Natural killer cell (primary cell): Measurements from ENCODE around the gene SMAGP. TPM values are rescaled to one million over a fixed set of nuclear protein-coding genes. Genes with fewer than 3 reads are reported as not detected.
"Not testable (repeated sequence)": the region's sequence is repeated elsewhere in the genome, so short reads cannot be mapped to it uniquely, and the experiment has no call there.

Experiments
- ATAC-seq, 3 donors: fragments of 150-1000 bp in 2 of 3; fragments of 200-7000 bp in 1 of 3; cut with Tn5 transposase; 1 replicate in 1 of 3; 2 replicates in 2 of 3; pipeline ENCODE4 v1.10.0; 2021; ENCODE audit warnings: mild to moderate bottlenecking in 2 of 3, moderate library complexity in 2 of 3
- DNase-seq, 2 donors: peaks; one replicate each; pipeline versions ENCODE4 v3.0.0 to v3.0.0-alpha.2; 2013 to 2021; ENCODE audit warnings: mixed read lengths in 1 of 2
- H3K27ac ChIP-seq: one replicate; pipeline ENCODE4 v1.5.1; 2013; ENCODE audit warnings: mild to moderate bottlenecking, low read length
- H3K27me3 ChIP-seq: one replicate; pipeline ENCODE4 v1.6.1; 2013; ENCODE audit warnings: low read length; ENCODE audit not compliant: control insufficient read depth, insufficient read depth
- H3K36me3 ChIP-seq: one replicate; pipeline ENCODE4 v1.6.1; 2013; ENCODE audit warnings: low read length; ENCODE audit not compliant: control insufficient read depth, insufficient read depth
- H3K4me1 ChIP-seq: one replicate; pipeline ENCODE4 v1.6.1; 2013; ENCODE audit warnings: low read length; ENCODE audit not compliant: control insufficient read depth, insufficient read depth
- H3K4me3 ChIP-seq: one replicate; pipeline ENCODE4 v1.5.1; 2013; ENCODE audit warnings: low read length
- H3K9me3 ChIP-seq: one replicate; pipeline ENCODE4 v1.6.1; 2013; ENCODE audit warnings: low read length; ENCODE audit not compliant: control insufficient read depth, insufficient read depth
- H3K27ac Mint-ChIP-seq, 2 donors: one replicate each; pipeline ENCODE4 v1.8.0; 2022; ENCODE audit warnings: mild to moderate bottlenecking in 2 of 2, mixed read lengths in 2 of 2, moderate library complexity in 1 of 2
- H3K27me3 Mint-ChIP-seq, 2 donors: one replicate each; pipeline ENCODE4 v1.8.0; 2022; ENCODE audit warnings: low read depth in 2 of 2, mixed read lengths in 2 of 2
- H3K36me3 Mint-ChIP-seq: one replicate; pipeline ENCODE4 v1.8.0; 2022; ENCODE audit warnings: mixed read lengths
- H3K4me1 Mint-ChIP-seq, 2 donors: one replicate each; pipeline ENCODE4 v1.8.0; 2022; ENCODE audit warnings: mixed read lengths in 2 of 2
- H3K4me3 Mint-ChIP-seq: one replicate; pipeline ENCODE4 v1.8.0; 2022; ENCODE audit warnings: mild to moderate bottlenecking, moderate library complexity, mixed read lengths
- H3K9me3 Mint-ChIP-seq, 2 donors: one replicate each; pipeline ENCODE4 v1.8.0; 2022; ENCODE audit warnings: mixed read lengths in 2 of 2
- WGBS: methylation state at CpG from one replicate; pipeline ENCODE4 v1.1.7; 2013; ENCODE audit warnings: missing lambda C conversion rate; ENCODE audit not compliant: insufficient coverage; 5-methylcytosine and 5-hydroxymethylcytosine counted together
- intact Hi-C: fragments of 100-400 bp; cut with micrococcal nuclease; formaldehyde crosslinking; loops from one replicate; pipeline ENCODE4 v1.14.2; 2022
- total RNA-seq, 4 donors: library from RNA; stranded (reverse); fragments of 120-200 nt in 1 of 4; gene quantifications; one replicate each; pipeline versions ENCODE4 v1.2.3 to v1.2.4, GENCODE V29; 2013 to 2022
- TF ChIP-seq, protein P1 (sequence below): fragments of 200-600 bp; IDR thresholded peaks from one replicate; pipeline ENCODE4 v1.8.0; 2022; ENCODE audit warnings: antibody characterized with exemption

SMAGP gene
- total RNA-seq, 3 donors from 2014 or later (not counting 1 experiment from before 2014, with no cell fraction given), result 6.5 to 26.2 (median 19.0) TPM

DNA sequence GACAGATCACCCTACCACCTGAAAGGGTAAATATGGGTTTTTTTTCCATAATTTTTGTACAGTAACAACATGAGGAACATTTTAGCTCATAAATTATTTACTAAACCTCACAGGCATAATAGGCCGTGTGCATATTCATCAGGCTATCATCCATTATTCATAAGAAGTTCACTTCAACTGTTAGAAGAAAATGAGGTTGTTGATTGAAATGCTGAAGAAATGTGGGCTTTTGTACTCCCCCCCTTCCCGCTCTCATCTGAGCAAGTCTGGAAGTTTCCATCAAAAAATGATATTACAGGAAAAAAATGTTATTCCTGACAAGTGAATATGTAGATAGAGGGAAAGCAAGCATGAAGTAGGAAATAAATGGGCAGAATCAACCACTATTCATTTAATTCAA, 44.4 kb downstream of the SMAGP start:
- intact Hi-C loops, result no loop called here
- DNase-seq (no peak), ATAC-seq (no peak)
- Histone ChIP-seq H3K27ac (no peak overlapping the region), H3K36me3 (no peaks in the 10 kb centered on the region), H3K4me3 (no peak overlapping the region), H3K27me3 (no peaks in the 10 kb centered on the region), H3K4me1 (no peaks in the 10 kb centered on the region), H3K9me3 (no peaks in the 10 kb centered on the region)
- Mint-ChIP-seq H3K27ac (no peak overlapping the region), H3K27me3 (peaks cover 0 to 3% of the 10 kb centered on the region in 2 donors), H3K36me3 (no peaks in the 10 kb centered on the region), H3K9me3 (no peaks in the 10 kb centered on the region), H3K4me1 (no peaks in the 10 kb centered on the region), H3K4me3 (no peak overlapping the region)
- TF ChIP-seq, protein P1, sequence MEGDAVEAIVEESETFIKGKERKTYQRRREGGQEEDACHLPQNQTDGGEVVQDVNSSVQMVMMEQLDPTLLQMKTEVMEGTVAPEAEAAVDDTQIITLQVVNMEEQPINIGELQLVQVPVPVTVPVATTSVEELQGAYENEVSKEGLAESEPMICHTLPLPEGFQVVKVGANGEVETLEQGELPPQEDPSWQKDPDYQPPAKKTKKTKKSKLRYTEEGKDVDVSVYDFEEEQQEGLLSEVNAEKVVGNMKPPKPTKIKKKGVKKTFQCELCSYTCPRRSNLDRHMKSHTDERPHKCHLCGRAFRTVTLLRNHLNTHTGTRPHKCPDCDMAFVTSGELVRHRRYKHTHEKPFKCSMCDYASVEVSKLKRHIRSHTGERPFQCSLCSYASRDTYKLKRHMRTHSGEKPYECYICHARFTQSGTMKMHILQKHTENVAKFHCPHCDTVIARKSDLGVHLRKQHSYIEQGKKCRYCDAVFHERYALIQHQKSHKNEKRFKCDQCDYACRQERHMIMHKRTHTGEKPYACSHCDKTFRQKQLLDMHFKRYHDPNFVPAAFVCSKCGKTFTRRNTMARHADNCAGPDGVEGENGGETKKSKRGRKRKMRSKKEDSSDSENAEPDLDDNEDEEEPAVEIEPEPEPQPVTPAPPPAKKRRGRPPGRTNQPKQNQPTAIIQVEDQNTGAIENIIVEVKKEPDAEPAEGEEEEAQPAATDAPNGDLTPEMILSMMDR, result no peak
- 100% methylated on average over 1 of the region's 2 CpGs for WGBS

DNA sequence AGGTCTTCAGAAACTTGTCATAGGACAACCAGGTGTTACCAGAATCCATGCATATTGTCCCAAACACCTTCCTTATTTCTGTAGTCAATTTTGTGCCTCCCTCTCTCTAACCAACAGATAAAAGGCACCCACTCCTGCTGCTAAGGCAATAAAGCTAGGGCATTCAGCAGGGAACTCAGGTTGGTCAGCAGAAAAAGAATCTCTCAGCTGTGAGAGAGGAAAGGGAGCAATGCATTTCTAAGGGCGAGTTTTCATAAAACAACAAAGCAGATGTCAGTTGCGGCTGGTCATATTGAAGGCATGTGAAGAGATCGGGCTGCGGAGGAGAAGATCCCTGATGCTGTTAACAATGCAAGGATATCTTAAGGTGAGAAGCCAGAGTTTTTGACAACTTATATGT, 45.0 kb downstream of the SMAGP start:
- Histone ChIP-seq H3K36me3 (no peaks in the 10 kb centered on the region), H3K4me1 (no peaks in the 10 kb centered on the region), H3K4me3 (no peak overlapping the region), H3K27me3 (no peaks in the 10 kb centered on the region), H3K27ac (no peak overlapping the region), H3K9me3 (no peaks in the 10 kb centered on the region)
- ATAC-seq (no peak), DNase-seq (no peak)
- 97% methylated on average over 4 of the region's 4 CpGs for WGBS
- TF ChIP-seq, protein P1, result no peak
- Mint-ChIP-seq H3K27me3 (peaks cover 0 to 3% of the 10 kb centered on the region in 2 donors), H3K4me1 (no peaks in the 10 kb centered on the region), H3K36me3 (no peaks in the 10 kb centered on the region), H3K27ac (no peak overlapping the region), H3K4me3 (no peak overlapping the region), H3K9me3 (no peaks in the 10 kb centered on the region)
- intact Hi-C loops, result no loop called here

DNA sequence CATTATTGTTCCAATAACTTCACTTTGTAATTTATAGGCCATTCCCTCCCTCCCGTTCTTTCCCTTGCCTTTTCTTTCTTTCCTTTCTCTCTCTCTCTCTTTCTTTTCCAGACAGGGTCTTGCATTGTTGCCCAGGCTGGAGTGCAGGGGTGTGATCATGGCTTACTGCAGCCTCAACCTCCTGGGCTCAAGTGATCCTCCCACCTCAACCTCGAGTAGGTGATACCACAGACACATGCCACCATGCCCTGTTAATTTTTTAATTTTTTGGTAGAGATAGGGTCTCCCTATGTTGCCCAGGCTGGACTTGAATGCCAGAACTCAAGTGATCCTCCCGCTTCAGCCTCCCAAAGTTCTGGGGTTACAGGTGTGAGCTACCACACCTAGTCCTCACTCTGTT, 45.6 kb downstream of the SMAGP start:
- Mint-ChIP-seq H3K36me3 (no peaks in the 10 kb centered on the region), H3K4me3 (no peak overlapping the region), H3K9me3 (no peaks in the 10 kb centered on the region), H3K27ac (no peak overlapping the region), H3K4me1 (no peaks in the 10 kb centered on the region), H3K27me3 (peaks cover 0 to 3% of the 10 kb centered on the region in 2 donors)
- no peak overlapping the region for H3K4me3 ChIP-seq
- H3K27me3 ChIP-seq, result no peaks in the 10 kb centered on the region
- TF ChIP-seq, protein P1, result no peak
- no peak overlapping the region for H3K27ac ChIP-seq
- intact Hi-C loops, result no loop called here
- H3K9me3 ChIP-seq, result no peaks in the 10 kb centered on the region
- 94% methylated on average over 2 of the region's 3 CpGs for WGBS
- H3K4me1 ChIP-seq, result no peaks in the 10 kb centered on the region
- H3K36me3 ChIP-seq, result no peaks in the 10 kb centered on the region
- ATAC-seq, result no peak
- no peak for DNase-seq

DNA sequence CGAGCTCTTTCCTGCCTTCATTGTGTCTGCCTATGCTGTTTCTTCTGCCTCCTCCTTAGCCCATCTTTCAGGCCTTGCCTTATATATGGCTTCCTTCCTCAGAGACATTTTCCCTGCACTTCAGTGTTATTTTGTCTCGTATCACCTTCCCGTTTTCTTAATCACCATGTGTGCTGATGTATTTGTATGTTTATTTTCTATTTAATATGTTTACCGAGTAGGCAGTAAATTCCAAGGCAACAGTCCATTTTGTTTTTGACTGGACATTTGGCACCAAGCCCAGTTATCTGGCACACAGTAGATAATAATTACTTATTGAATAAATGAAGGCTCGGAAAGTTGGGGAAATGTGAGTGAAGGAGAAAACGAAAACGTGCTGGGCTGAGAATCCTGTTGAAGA, 47.8 kb downstream of the SMAGP start:
- H3K27me3 Mint-ChIP-seq, result peaks cover 0 to 3% of the 10 kb centered on the region in 2 donors
- no peak overlapping the region for H3K4me3 Mint-ChIP-seq

DNA sequence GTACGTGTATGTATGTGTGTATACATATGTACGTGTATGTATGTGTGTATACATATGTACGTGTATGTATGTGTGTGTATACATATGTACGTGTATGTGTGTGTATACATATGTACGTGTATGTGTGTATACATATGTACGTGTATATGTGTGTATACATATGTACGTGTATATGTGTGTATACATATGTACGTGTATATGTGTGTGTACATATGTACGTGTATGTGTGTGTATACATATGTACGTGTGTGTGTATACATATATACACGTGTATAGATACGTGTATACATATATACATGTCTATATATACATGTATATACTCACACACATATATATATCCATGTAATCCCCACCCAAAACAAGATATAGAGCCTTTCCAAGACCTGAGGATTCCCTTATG, 50.4 kb downstream of the SMAGP start:
- peak overlapping the region; percentile 91 for H3K4me3 Mint-ChIP-seq
- 97% methylated on average over 8 of the region's 12 CpGs for WGBS

More for the DNA sequence above, 47.8 kb downstream of the SMAGP start:
- Histone ChIP-seq H3K36me3 (no peaks in the 10 kb centered on the region), H3K27ac (no peak overlapping the region), H3K4me3 (no peak overlapping the region), H3K27me3 (no peaks in the 10 kb centered on the region), H3K4me1 (peaks cover 9% of the 10 kb centered on the region), H3K9me3 (no peaks in the 10 kb centered on the region)
- WGBS, result 90% methylated on average over 7 of the region's 7 CpGs
- DNase-seq (no peak), ATAC-seq (no peak)
- H3K27ac Mint-ChIP-seq, result no peak overlapping the region
- intact Hi-C loops, result no loop called here
- no peaks in the 10 kb centered on the region for H3K9me3 Mint-ChIP-seq
- TF ChIP-seq, protein P1, result no peak
- H3K4me1 Mint-ChIP-seq, result peaks cover 6 to 7% of the 10 kb centered on the region in 2 donors
- H3K36me3 Mint-ChIP-seq, result no peaks in the 10 kb centered on the region

More for the DNA sequence above, 50.4 kb downstream of the SMAGP start:
- H3K27me3 ChIP-seq, H3K27ac ChIP-seq, H3K27me3 Mint-ChIP-seq, H3K4me1 Mint-ChIP-seq, H3K27ac Mint-ChIP-seq, H3K36me3 Mint-ChIP-seq, DNase-seq, ATAC-seq, H3K9me3 Mint-ChIP-seq, H3K4me3 ChIP-seq, intact Hi-C loops, H3K36me3 ChIP-seq, H3K9me3 ChIP-seq: not testable (repeated sequence)
- peaks cover 15% of the 10 kb centered on the region for H3K4me1 ChIP-seq
